SK-N-MC (cell line): ENCODE data around the gene SLC2A5.
"Not testable (repeated sequence)": the region's sequence is repeated elsewhere in the genome, so short reads cannot be mapped to it uniquely, and the experiment has no call there.

Experiments
- DNase-seq: peaks from one replicate; pipeline ENCODE4 v3.0.0-alpha.2; 2011; ENCODE audit warnings: low read depth, low spot score
- H3K27ac ChIP-seq: fragments of 200-600 bp; sonication (generic); 2 replicates; pipeline ENCODE4 v1.5.1; 2016; ENCODE audit warnings: mixed run types
- H3K36me3 ChIP-seq: fragments of 200-600 bp; sonication (generic); 2 replicates; pipeline ENCODE4 v1.6.1; 2017; ENCODE audit warnings: antibody characterized with exemption, low read length, mixed read lengths; ENCODE audit not compliant: insufficient read depth
- H3K4me3 ChIP-seq: fragments of 200-600 bp; sonication (generic); 2 replicates; pipeline ENCODE4 v1.5.1; 2016
- H3K9ac ChIP-seq: fragments of 200-600 bp; sonication (generic); 2 replicates; pipeline ENCODE4 v1.8.0; 2017; ENCODE audit warnings: mixed run types, mixed read lengths; ENCODE audit not compliant: insufficient read length
- H3K9me3 ChIP-seq: fragments of 200-600 bp; sonication (generic); 2 replicates; pipeline ENCODE4 v1.6.1; 2017; ENCODE audit warnings: low read depth, mild to moderate bottlenecking, antibody characterized with exemption, low read length, moderate library complexity, mixed read lengths
- EZH2 ChIP-seq: fragments of 200-600 bp; sonication (generic); IDR thresholded peaks from one replicate; pipeline ENCODE4 v1.6.1; 2017; ENCODE audit warnings: antibody characterized with exemption
- FOXP2 ChIP-seq: optimal IDR thresholded peaks from 2 replicates; pipeline ENCODE3; 2011; ENCODE audit warnings: mild to moderate bottlenecking, moderate library complexity; ENCODE audit not compliant: insufficient read depth; ENCODE audit errors: extremely low read length, control extremely low read depth
- POLR2AphosphoS5 ChIP-seq: IDR thresholded peaks from 2 replicates; pipeline ENCODE4 v1.6.1; 2012; ENCODE audit warnings: mild to moderate bottlenecking, low read depth, low read length, borderline replicate concordance

Gene SLC2A5

GRCh38 chr1:9022773-9023172, 46.7 kb downstream of the SLC2A5 start:
- no peak overlapping the region for H3K9ac ChIP-seq
- no peaks in the 10 kb centered on the region for H3K9me3 ChIP-seq
- TF ChIP-seq EZH2 = no peak
- no peak for TF ChIP-seq FOXP2
- TF ChIP-seq POLR2AphosphoS5 = no peak
- no peak for DNase-seq
- no peaks in the 10 kb centered on the region for H3K36me3 ChIP-seq
- no peak overlapping the region for H3K4me3 ChIP-seq
- no peak overlapping the region for H3K27ac ChIP-seq

GRCh38 chr1:9022026-9022738, 47.3 kb downstream of the SLC2A5 start:
- DNase-seq, H3K27ac ChIP-seq, H3K9ac ChIP-seq, H3K36me3 ChIP-seq, H3K4me3 ChIP-seq, H3K9me3 ChIP-seq: not testable (repeated sequence)

- Histone ChIP-seq H3K36me3 (no peaks in the 10 kb centered on the region), H3K9ac (no peak overlapping the region), H3K9me3 (no peaks in the 10 kb centered on the region), H3K27ac (no peak overlapping the region), H3K4me3 (no peak overlapping the region)
- DNase-seq = no peak
- TF ChIP-seq POLR2AphosphoS5 (no peak), FOXP2 (no peak), EZH2 (no peak)
These were observed 49.1 kb downstream of the SLC2A5 start for GRCh38 chr1:9020305-9020704.

GRCh38 chr1:9019896-9020295, 49.5 kb downstream of the SLC2A5 start:
- no peak for DNase-seq
- TF ChIP-seq POLR2AphosphoS5 (no peak), FOXP2 (no peak), EZH2 (no peak)
- no peak overlapping the region for H3K4me3 ChIP-seq

GRCh38 chr1:9018333-9018732, 51.1 kb downstream of the SLC2A5 start:
- no peak for TF ChIP-seq FOXP2
- no peak for TF ChIP-seq EZH2
- no peak for TF ChIP-seq POLR2AphosphoS5
- Histone ChIP-seq H3K4me3 (no peak overlapping the region), H3K9me3 (no peaks in the 10 kb centered on the region), H3K27ac (no peak overlapping the region), H3K9ac (no peak overlapping the region), H3K36me3 (no peaks in the 10 kb centered on the region)
- no peak for DNase-seq

More at GRCh38 chr1:9019896-9020295, 49.5 kb downstream of the SLC2A5 start:
- no peak overlapping the region for H3K9ac ChIP-seq
- H3K36me3 ChIP-seq = no peaks in the 10 kb centered on the region
- H3K27ac ChIP-seq = no peak overlapping the region
- no peaks in the 10 kb centered on the region for H3K9me3 ChIP-seq

- Histone ChIP-seq H3K9me3 (no peaks in the 10 kb centered on the region), H3K9ac (no peak overlapping the region), H3K36me3 (no peaks in the 10 kb centered on the region), H3K27ac (no peak overlapping the region), H3K4me3 (no peak overlapping the region)
- no peak for DNase-seq
- TF ChIP-seq EZH2 (no peak), POLR2AphosphoS5 (no peak), FOXP2 (no peak)
These were observed 53.0 kb downstream of the SLC2A5 start for GRCh38 chr1:9016455-9016854.

GRCh38 chr1:9014475-9015375, 54.7 kb downstream of the SLC2A5 start:
- Histone ChIP-seq H3K9me3 (no peaks in the 10 kb centered on the region), H3K36me3 (no peaks in the 10 kb centered on the region), H3K9ac (no peak overlapping the region), H3K27ac (no peak overlapping the region), H3K4me3 (no peak overlapping the region)
- TF ChIP-seq POLR2AphosphoS5 (no peak), FOXP2 (no peak), EZH2 (no peak)
- DNase-seq = no peak

GRCh38 chr1:9013819-9014218, 55.6 kb downstream of the SLC2A5 start:
- DNase-seq = no peak
- no peak overlapping the region for H3K4me3 ChIP-seq
- no peaks in the 10 kb centered on the region for H3K9me3 ChIP-seq
- H3K9ac ChIP-seq = no peak overlapping the region
- H3K27ac ChIP-seq = no peak overlapping the region
- H3K36me3 ChIP-seq = no peaks in the 10 kb centered on the region
- no peak for TF ChIP-seq EZH2
- TF ChIP-seq POLR2AphosphoS5 = no peak
- no peak for TF ChIP-seq FOXP2
